EH (cell line): Measurements from ENCODE around the gene SND1.

Source experiments
- DNase-seq: peaks from one replicate; pipeline ENCODE4 v3.0.0-alpha.2; 2015; ENCODE audit warnings: low read depth

SND1 gene

GRCh38 chr7:128020159-128020558, 368.2 kb downstream of the SND1 start:
- DNase-seq = no peak

- peak; percentile 37 for DNase-seq
Observed at GRCh38 chr7:128021366-128021765, 369.4 kb downstream of the SND1 start.

GRCh38 chr7:128022631-128023532, 370.9 kb downstream of the SND1 start:
- peak; percentile 91 for DNase-seq

- no peak for DNase-seq
Observed at GRCh38 chr7:128024151-128024550, 372.2 kb downstream of the SND1 start.

- peak; percentile 56 for DNase-seq
Observed at GRCh38 chr7:128025380-128025779, 373.4 kb downstream of the SND1 start.

GRCh38 chr7:128025819-128026218, 373.8 kb downstream of the SND1 start:
- no peak for DNase-seq

- no peak for DNase-seq
Observed at GRCh38 chr7:128026551-128026950, 374.6 kb downstream of the SND1 start.

- no peak for DNase-seq
Observed at GRCh38 chr7:128027485-128027980, 375.5 kb downstream of the SND1 start.

- DNase-seq = no peak
Observed at GRCh38 chr7:128029405-128029995, 377.5 kb downstream of the SND1 start.

- DNase-seq = no peak
Observed at GRCh38 chr7:128030263-128030653, 378.3 kb downstream of the SND1 start.

GRCh38 chr7:128030654-128031611, 378.9 kb downstream of the SND1 start, which contains the start of gene LRRC4:
Gene LRRC4, minus strand, starts transcription at chr7:128031437. Its CDS starts 797 bp downstream, at chr7:128030640.
- peak; percentile 55 for DNase-seq

GRCh38 chr7:128031901-128032604, 380.1 kb downstream of the SND1 start:
- DNase-seq = peak; percentile 92

GRCh38 chr7:128032605-128033235, 380.7 kb downstream of the SND1 start:
- no peak for DNase-seq

GRCh38 chr7:128033246-128033645, 381.3 kb downstream of the SND1 start:
- DNase-seq = no peak

GRCh38 chr7:128034825-128035224, 382.8 kb downstream of the SND1 start:
- DNase-seq = no peak

GRCh38 chr7:128035712-128036111, 383.7 kb downstream of the SND1 start:
- DNase-seq = peak; percentile 30

GRCh38 chr7:128036226-128036940, 384.4 kb downstream of the SND1 start:
- no peak for DNase-seq

GRCh38 chr7:128037081-128037480, 385.1 kb downstream of the SND1 start:
- DNase-seq = no peak

GRCh38 chr7:128037880-128038619, 386.1 kb downstream of the SND1 start:
- no peak for DNase-seq
